T47D (cell line): ENCODE results near the gene NLRP11.

Experiments
- DNase-seq, 2 experiments: peaks; one replicate each; pipeline versions ENCODE4 v3.0.0 to v3.0.0-alpha.2; 2011 to 2012; ENCODE audit warnings: low read depth in 1 of 2, low spot score in 1 of 2
- JUND ChIP-seq: IDR thresholded peaks from 2 replicates; pipeline ENCODE4 v1.6.1; 2012; ENCODE audit warnings: low read depth
- in situ Hi-C: cut with HindIII; loops from 2 replicates; pipeline ENCODE4 v1.10.0; 2016; ENCODE audit warnings: low sequenced_read_pairs, low pct_unique_long_range_greater_than_20kb

NLRP11 gene

DNA sequence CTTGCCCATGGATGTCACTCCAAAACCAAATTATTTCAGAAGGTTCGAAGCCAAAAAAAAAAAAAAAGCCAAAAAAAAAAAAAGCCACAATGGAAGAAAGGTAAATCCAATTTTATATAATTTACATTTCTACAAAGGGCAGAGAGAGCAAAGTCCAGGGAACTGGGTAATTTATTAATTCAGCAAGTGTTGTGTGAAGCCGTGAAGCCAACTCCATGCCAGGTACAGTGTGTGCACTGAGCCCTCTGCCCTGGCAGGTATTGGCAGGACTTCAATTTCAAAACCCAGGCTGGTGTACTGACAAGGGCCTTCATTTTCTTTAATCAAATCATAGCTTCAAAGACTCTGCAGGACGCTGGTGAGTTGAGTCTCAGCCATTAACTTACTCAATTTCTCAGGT lies 78.4 kb downstream of the NLRP11 start:
- no peak for TF ChIP-seq JUND
- no peak for DNase-seq
- in situ Hi-C loops = no loop called here

- in situ Hi-C loops = no loop called here
- no peak for DNase-seq
- TF ChIP-seq JUND = no peak
Observed at GRCh38 chr19:55750715-55751114, 81.1 kb downstream of the NLRP11 start.

DNA sequence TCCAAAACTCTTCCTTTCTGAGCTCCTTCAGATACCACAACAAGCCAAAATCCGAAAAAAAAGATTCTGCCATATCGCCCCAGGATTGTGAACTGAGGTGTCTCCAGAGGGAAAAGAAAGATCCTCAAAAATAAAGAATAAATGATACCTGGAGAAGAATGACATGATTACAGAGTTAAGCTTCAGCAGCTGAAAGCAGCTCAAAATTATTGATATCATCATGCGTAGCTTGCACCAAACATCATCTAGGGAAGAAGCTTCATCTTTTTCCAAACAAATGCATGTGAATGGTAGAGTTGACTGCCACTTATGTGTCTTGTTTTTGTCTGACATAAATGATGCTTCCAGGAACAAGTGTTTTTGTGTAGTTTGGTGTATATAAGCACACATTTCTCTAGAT lies 93.5 kb downstream of the NLRP11 start, which contains the start of gene NLRP9:
NLRP9 (minus strand) TSS at position 101 of the 400 bp plus-strand sequence; CDS start at position 73, 28 bp downstream.
- DNase-seq = no peak
- in situ Hi-C loops = no loop called here
- TF ChIP-seq JUND = no peak
